GM12891 (cell line): Measurements from ENCODE around the gene RIPOR3.

Experiments
- POLR2AphosphoS5 ChIP-seq: IDR thresholded peaks from 2 replicates; pipeline ENCODE4 v1.6.1; 2011; ENCODE audit warnings: low read depth, low read length, control low read depth
- SPI1 ChIP-seq: IDR thresholded peaks from 2 replicates; pipeline ENCODE4 v1.6.1; 2011; ENCODE audit warnings: low read depth, low read length, control low read depth

DNA sequence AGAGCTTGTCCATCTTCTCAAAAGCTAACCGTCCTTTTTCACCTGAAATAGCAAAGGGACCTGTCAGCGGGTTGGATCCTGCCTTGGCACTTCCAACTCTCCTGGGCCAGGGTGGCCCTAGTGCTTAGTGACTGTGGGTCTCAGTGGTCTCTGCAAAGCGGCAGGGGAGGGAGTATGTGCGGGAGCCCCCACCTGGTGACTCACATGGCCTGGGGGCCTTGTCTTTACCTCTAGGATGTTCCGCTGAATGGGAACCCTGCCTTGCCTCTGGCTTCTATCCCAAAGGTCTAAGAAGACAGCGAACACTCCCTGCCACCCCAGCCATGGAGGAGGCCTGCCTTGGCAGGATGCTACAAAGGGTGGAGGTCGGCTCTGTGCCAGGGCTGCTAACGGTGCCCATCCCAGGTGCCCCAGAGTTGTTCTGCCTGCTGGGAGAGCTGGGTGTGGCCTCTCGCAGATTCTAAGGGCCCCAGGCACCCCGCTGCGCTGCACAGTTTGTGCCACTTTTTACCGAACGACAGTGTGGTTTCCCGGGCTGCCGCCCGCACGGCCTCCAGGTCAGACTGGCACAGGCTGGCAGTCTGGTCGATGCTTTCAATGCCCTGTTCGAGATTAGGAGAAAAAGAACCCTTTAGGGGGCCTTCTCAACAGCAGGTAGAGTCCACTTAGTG is 103.9 kb downstream of the RIPOR3 start:
- TF ChIP-seq POLR2AphosphoS5 (no peak), SPI1 (no peak)
